HEK293 (cell line): ENCODE data around the gene CKS1B.
A peak's percentile ranks its signal among the peaks of the same experiment; 100 is the strongest.

Experiments
- BCL11B ChIP-seq: fragments of 450-650 bp; formaldehyde crosslinking; IDR thresholded peaks from 2 replicates; pipeline ENCODE4 v1.5.1; 2016; ENCODE audit warnings: low read depth, missing biosample characterization, missing genetic modification characterization
- GLI4 ChIP-seq: fragments of 450-650 bp; formaldehyde crosslinking; IDR thresholded peaks from 2 replicates; pipeline ENCODE4 v1.5.1; 2016; ENCODE audit warnings: missing biosample characterization, missing genetic modification characterization
- KLF9 ChIP-seq: fragments of 450-650 bp; formaldehyde crosslinking; IDR thresholded peaks from 2 replicates; pipeline ENCODE4 v1.5.1; 2016; ENCODE audit warnings: missing biosample characterization, missing genetic modification characterization, low read depth
- MZF1 ChIP-seq: fragments of 450-650 bp; formaldehyde crosslinking; IDR thresholded peaks from 2 replicates; pipeline ENCODE4 v1.5.1; 2017; ENCODE audit warnings: missing biosample characterization, missing genetic modification characterization, borderline replicate concordance
- PRDM1 ChIP-seq: fragments of 450-650 bp; formaldehyde crosslinking; IDR thresholded peaks from 2 replicates; pipeline ENCODE4; 2016; ENCODE audit warnings: missing biosample characterization, missing genetic modification characterization
- SCRT1 ChIP-seq: fragments of 450-650 bp; formaldehyde crosslinking; IDR thresholded peaks from 2 replicates; pipeline ENCODE4 v1.5.1; 2016; ENCODE audit warnings: missing biosample characterization, missing genetic modification characterization, borderline replicate concordance
- SP2 ChIP-seq: fragments of 450-650 bp; formaldehyde crosslinking; IDR thresholded peaks from 2 replicates; pipeline ENCODE4 v1.5.1; 2016; ENCODE audit warnings: missing biosample characterization, missing genetic modification characterization
- ZBTB17 ChIP-seq: fragments of 450-650 bp; formaldehyde crosslinking; IDR thresholded peaks from 2 replicates; pipeline ENCODE4 v1.5.1; 2016; ENCODE audit warnings: missing biosample characterization, missing genetic modification characterization
- ZFP37 ChIP-seq: fragments of 450-650 bp; formaldehyde crosslinking; IDR thresholded peaks from 2 replicates; pipeline ENCODE4 v1.5.1; 2016; ENCODE audit warnings: missing biosample characterization, missing genetic modification characterization
- ZNF121 ChIP-seq: fragments of 450-650 bp; formaldehyde crosslinking; IDR thresholded peaks from 2 replicates; pipeline ENCODE4 v1.5.1; 2016; ENCODE audit warnings: missing biosample characterization, missing genetic modification characterization
- ZNF138 ChIP-seq: fragments of 450-650 bp; formaldehyde crosslinking; IDR thresholded peaks from 2 replicates; pipeline ENCODE4 v1.5.1; 2016; ENCODE audit warnings: missing biosample characterization, missing genetic modification characterization, borderline replicate concordance
- ZNF157 ChIP-seq: fragments of 450-650 bp; formaldehyde crosslinking; IDR thresholded peaks from 2 replicates; pipeline ENCODE4 v1.5.1; 2016; ENCODE audit warnings: missing biosample characterization, missing genetic modification characterization
- ZNF239 ChIP-seq: fragments of 450-650 bp; formaldehyde crosslinking; IDR thresholded peaks from 2 replicates; pipeline ENCODE4 v1.5.1; 2016; ENCODE audit warnings: missing biosample characterization, missing genetic modification characterization
- ZNF24 ChIP-seq: fragments of 450-650 bp; formaldehyde crosslinking; IDR thresholded peaks from 2 replicates; pipeline ENCODE4 v1.5.1; 2016; ENCODE audit warnings: missing biosample characterization, missing genetic modification characterization
- ZNF302 ChIP-seq: fragments of 450-650 bp; formaldehyde crosslinking; IDR thresholded peaks from 2 replicates; pipeline ENCODE4 v1.5.1; 2016; ENCODE audit warnings: missing biosample characterization, missing genetic modification characterization, low read depth
- ZNF426 ChIP-seq: fragments of 450-650 bp; formaldehyde crosslinking; IDR thresholded peaks from 2 replicates; pipeline ENCODE4 v1.5.1; 2017; ENCODE audit warnings: missing biosample characterization, missing genetic modification characterization, mild to moderate bottlenecking, inconsistent platforms, moderate library complexity
- ZNF561 ChIP-seq: fragments of 450-650 bp; IDR thresholded peaks from 2 replicates; pipeline ENCODE4 v1.5.1; 2018; ENCODE audit warnings: missing biosample characterization, missing genetic modification characterization, borderline replicate concordance
- ZNF585B ChIP-seq: fragments of 450-650 bp; formaldehyde crosslinking; IDR thresholded peaks from 2 replicates; pipeline ENCODE4 v1.5.1; 2016; ENCODE audit warnings: missing biosample characterization, missing genetic modification characterization
- ZNF623 ChIP-seq: fragments of 450-650 bp; formaldehyde crosslinking; IDR thresholded peaks from 2 replicates; pipeline ENCODE4 v1.5.1; 2016; ENCODE audit warnings: missing biosample characterization, missing genetic modification characterization
- ZNF626 ChIP-seq: fragments of 450-650 bp; sonication (Bioruptor Pico); formaldehyde crosslinking; IDR thresholded peaks from 2 replicates; pipeline ENCODE4 v1.5.1; 2018; ENCODE audit warnings: missing biosample characterization, missing genetic modification characterization, inconsistent platforms
- ZSCAN23 ChIP-seq: fragments of 450-650 bp; formaldehyde crosslinking; IDR thresholded peaks from 2 replicates; pipeline ENCODE4 v1.5.1; 2016; ENCODE audit warnings: missing biosample characterization, missing genetic modification characterization
- TF ChIP-seq, protein P1 (sequence below): fragments of 450-650 bp; formaldehyde crosslinking; IDR thresholded peaks from 2 replicates; pipeline ENCODE4 v1.5.1; 2016; ENCODE audit warnings: missing biosample characterization, missing genetic modification characterization
- TF ChIP-seq, protein P2 (sequence below): fragments of 450-650 bp; formaldehyde crosslinking; IDR thresholded peaks from 2 replicates; pipeline ENCODE4 v1.5.1; 2016; ENCODE audit warnings: missing biosample characterization, missing genetic modification characterization
- TF ChIP-seq, protein P3 (sequence below): fragments of 450-650 bp; formaldehyde crosslinking; IDR thresholded peaks from 2 replicates; pipeline ENCODE4 v1.5.1; 2016; ENCODE audit warnings: missing biosample characterization, missing genetic modification characterization
- TF ChIP-seq, protein P4 (sequence below): fragments of 450-650 bp; formaldehyde crosslinking; IDR thresholded peaks from 2 replicates; pipeline ENCODE4; 2016; ENCODE audit warnings: missing biosample characterization, missing genetic modification characterization
- TF ChIP-seq, protein P5 (sequence below): fragments of 450-650 bp; IDR thresholded peaks from 2 replicates; pipeline ENCODE4 v1.5.1; 2018; ENCODE audit warnings: missing biosample characterization, missing genetic modification characterization
- TF ChIP-seq, protein P6 (sequence below): fragments of 450-650 bp; formaldehyde crosslinking; IDR thresholded peaks from 2 replicates; pipeline ENCODE4 v1.5.1; 2017; ENCODE audit warnings: missing biosample characterization, missing genetic modification characterization
- TF ChIP-seq, protein P7 (sequence below): fragments of 450-650 bp; formaldehyde crosslinking; IDR thresholded peaks from 2 replicates; pipeline ENCODE4 v1.5.1; 2016; ENCODE audit warnings: missing biosample characterization, missing genetic modification characterization

CKS1B gene

DNA sequence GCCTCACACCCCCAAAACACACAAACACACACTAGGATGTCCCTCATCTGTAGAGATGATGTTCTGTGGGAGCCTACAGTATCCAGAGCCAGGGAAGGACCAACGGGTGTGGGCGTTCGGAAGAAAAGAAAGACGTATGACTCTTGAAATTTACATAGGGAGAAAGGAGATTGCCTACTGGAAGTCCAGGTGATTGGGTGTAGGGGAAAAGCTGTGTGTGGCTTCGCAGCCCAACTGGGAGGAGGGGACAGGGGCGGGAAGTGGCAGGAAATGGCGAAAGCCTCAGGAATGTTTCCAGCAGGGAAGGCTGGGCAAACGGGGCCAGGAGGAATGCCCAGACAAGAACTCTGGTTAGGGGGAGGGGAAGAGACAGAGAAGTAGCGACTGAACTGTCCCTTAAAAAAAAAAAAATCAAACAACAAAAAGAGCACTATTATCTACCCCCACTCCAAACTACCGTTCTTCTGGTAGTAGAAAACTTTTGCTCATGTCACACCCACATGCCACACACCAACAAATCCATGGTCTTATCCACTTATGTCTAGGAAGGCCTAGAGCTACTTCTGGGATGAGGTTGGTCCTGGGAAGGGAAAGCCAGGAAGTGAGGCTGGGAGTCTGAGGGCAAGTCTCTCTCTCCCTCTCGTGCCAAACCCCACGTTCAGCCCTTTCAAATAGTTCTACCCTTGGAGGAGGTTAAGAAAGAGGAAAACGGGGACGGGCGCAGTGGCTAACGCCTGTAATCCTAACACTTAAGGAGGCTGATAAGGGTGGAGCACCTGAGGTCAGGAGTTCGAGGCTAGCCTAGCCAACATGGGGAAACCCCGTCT is 1.8 kb upstream of the CKS1B start (continued):
- TF ChIP-seq, protein P1, sequence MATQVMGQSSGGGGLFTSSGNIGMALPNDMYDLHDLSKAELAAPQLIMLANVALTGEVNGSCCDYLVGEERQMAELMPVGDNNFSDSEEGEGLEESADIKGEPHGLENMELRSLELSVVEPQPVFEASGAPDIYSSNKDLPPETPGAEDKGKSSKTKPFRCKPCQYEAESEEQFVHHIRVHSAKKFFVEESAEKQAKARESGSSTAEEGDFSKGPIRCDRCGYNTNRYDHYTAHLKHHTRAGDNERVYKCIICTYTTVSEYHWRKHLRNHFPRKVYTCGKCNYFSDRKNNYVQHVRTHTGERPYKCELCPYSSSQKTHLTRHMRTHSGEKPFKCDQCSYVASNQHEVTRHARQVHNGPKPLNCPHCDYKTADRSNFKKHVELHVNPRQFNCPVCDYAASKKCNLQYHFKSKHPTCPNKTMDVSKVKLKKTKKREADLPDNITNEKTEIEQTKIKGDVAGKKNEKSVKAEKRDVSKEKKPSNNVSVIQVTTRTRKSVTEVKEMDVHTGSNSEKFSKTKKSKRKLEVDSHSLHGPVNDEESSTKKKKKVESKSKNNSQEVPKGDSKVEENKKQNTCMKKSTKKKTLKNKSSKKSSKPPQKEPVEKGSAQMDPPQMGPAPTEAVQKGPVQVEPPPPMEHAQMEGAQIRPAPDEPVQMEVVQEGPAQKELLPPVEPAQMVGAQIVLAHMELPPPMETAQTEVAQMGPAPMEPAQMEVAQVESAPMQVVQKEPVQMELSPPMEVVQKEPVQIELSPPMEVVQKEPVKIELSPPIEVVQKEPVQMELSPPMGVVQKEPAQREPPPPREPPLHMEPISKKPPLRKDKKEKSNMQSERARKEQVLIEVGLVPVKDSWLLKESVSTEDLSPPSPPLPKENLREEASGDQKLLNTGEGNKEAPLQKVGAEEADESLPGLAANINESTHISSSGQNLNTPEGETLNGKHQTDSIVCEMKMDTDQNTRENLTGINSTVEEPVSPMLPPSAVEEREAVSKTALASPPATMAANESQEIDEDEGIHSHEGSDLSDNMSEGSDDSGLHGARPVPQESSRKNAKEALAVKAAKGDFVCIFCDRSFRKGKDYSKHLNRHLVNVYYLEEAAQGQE (tag by site-specific recombination): no peak
- TF ChIP-seq ZNF302 (no peak), ZFP37 (no peak), SP2 (peak; percentile 93), ZBTB17 (tag by site-specific recombination) (peak; percentile 82), BCL11B (tag by site-specific recombination) (no peak), MZF1 (tag by site-specific recombination) (no peak), ZNF121 (tag by site-specific recombination) (no peak), ZNF426 (tag by site-specific recombination) (no peak), PRDM1 (tag by site-specific recombination) (peak; percentile 86), ZNF24 (tag by site-specific recombination) (0 out of 2 replicates have a peak, but pooled peaks have one; percentile 36), KLF9 (tag by site-specific recombination) (no peak; the same call in 1 of the 2 replicates), ZNF626 (tag by site-specific recombination) (no peak), ZNF138 (tag by site-specific recombination) (no peak), ZNF623 (tag by site-specific recombination) (0 out of 2 replicates have a peak, but pooled peaks have one; percentile 13), ZNF561 (tag by site-specific recombination) (no peak), ZSCAN23 (no peak), GLI4 (tag by site-specific recombination) (no peak), ZNF585B (tag by site-specific recombination) (no peak), ZNF157 (tag by site-specific recombination) (no peak), ZNF239 (tag by site-specific recombination) (no peak), SCRT1 (no peak)
- TF ChIP-seq, protein P2, sequence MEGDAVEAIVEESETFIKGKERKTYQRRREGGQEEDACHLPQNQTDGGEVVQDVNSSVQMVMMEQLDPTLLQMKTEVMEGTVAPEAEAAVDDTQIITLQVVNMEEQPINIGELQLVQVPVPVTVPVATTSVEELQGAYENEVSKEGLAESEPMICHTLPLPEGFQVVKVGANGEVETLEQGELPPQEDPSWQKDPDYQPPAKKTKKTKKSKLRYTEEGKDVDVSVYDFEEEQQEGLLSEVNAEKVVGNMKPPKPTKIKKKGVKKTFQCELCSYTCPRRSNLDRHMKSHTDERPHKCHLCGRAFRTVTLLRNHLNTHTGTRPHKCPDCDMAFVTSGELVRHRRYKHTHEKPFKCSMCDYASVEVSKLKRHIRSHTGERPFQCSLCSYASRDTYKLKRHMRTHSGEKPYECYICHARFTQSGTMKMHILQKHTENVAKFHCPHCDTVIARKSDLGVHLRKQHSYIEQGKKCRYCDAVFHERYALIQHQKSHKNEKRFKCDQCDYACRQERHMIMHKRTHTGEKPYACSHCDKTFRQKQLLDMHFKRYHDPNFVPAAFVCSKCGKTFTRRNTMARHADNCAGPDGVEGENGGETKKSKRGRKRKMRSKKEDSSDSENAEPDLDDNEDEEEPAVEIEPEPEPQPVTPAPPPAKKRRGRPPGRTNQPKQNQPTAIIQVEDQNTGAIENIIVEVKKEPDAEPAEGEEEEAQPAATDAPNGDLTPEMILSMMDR (tag by site-specific recombination): no peak
- TF ChIP-seq, protein P3, sequence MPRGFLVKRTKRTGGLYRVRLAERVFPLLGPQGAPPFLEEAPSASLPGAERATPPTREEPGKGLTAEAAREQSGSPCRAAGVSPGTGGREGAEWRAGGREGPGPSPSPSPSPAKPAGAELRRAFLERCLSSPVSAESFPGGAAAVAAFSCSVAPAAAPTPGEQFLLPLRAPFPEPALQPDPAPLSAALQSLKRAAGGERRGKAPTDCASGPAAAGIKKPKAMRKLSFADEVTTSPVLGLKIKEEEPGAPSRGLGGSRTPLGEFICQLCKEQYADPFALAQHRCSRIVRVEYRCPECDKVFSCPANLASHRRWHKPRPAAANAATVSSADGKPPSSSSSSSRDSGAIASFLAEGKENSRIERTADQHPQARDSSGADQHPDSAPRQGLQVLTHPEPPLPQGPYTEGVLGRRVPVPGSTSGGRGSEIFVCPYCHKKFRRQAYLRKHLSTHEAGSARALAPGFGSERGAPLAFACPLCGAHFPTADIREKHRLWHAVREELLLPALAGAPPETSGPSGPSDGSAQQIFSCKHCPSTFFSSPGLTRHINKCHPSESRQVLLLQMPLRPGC: peak; percentile 86
- TF ChIP-seq, protein P4, sequence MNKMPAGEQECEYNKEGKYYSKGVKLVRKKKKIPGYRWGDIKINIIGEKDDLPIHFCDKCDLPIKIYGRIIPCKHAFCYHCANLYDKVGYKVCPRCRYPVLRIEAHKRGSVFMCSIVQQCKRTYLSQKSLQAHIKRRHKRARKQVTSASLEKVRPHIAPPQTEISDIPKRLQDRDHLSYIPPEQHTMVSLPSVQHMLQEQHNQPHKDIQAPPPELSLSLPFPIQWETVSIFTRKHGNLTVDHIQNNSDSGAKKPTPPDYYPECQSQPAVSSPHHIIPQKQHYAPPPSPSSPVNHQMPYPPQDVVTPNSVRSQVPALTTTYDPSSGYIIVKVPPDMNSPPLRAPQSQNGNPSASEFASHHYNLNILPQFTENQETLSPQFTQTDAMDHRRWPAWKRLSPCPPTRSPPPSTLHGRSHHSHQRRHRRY: no peak
- TF ChIP-seq, protein P5, sequence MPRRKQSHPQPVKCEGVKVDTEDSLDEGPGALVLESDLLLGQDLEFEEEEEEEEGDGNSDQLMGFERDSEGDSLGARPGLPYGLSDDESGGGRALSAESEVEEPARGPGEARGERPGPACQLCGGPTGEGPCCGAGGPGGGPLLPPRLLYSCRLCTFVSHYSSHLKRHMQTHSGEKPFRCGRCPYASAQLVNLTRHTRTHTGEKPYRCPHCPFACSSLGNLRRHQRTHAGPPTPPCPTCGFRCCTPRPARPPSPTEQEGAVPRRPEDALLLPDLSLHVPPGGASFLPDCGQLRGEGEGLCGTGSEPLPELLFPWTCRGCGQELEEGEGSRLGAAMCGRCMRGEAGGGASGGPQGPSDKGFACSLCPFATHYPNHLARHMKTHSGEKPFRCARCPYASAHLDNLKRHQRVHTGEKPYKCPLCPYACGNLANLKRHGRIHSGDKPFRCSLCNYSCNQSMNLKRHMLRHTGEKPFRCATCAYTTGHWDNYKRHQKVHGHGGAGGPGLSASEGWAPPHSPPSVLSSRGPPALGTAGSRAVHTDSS (tag by site-specific recombination): no peak
- TF ChIP-seq, protein P6, sequence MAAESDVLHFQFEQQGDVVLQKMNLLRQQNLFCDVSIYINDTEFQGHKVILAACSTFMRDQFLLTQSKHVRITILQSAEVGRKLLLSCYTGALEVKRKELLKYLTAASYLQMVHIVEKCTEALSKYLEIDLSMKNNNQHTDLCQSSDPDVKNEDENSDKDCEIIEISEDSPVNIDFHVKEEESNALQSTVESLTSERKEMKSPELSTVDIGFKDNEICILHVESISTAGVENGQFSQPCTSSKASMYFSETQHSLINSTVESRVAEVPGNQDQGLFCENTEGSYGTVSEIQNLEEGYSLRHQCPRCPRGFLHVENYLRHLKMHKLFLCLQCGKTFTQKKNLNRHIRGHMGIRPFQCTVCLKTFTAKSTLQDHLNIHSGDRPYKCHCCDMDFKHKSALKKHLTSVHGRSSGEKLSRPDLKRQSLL (tag by site-specific recombination): no peak
- TF ChIP-seq, protein P7, sequence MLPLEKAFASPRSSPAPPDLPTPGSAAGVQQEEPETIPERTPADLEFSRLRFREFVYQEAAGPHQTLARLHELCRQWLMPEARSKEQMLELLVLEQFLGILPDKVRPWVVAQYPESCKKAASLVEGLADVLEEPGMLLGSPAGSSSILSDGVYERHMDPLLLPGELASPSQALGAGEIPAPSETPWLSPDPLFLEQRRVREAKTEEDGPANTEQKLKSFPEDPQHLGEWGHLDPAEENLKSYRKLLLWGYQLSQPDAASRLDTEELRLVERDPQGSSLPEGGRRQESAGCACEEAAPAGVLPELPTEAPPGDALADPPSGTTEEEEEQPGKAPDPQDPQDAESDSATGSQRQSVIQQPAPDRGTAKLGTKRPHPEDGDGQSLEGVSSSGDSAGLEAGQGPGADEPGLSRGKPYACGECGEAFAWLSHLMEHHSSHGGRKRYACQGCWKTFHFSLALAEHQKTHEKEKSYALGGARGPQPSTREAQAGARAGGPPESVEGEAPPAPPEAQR: no peak
